Hair follicular keratinocyte (primary cell): ENCODE measurements around the gene MRPL23. TPM values are rescaled to one million over a fixed set of nuclear protein-coding genes. Genes with fewer than 3 reads are reported as not detected.

Experiments used
- total RNA-seq: library from RNA; depleted of rRNA; stranded (reverse); fragments of >200 nt; gene quantifications from 2 replicates; pipeline ENCODE4 v1.2.3, GENCODE V29; 2015

Gene MRPL23
- 218 and 231 TPM in 2 replicates for total RNA-seq

GRCh38 chr11:1946812-1947484 is at the start of gene MRPL23:
TSS of gene MRPL23 (plus strand) at chr11:1947332. CDS start at chr11:1947363, 31 bp downstream.

GRCh38 chr11:1919391-1920127 is 27.6 kb upstream of the MRPL23 start, which contains the start of gene TNNT3:
TSS of gene TNNT3 (plus strand) at chr11:1919703. CDS start at chr11:1922875, 3,172 bp downstream.

GRCh38 chr11:1997755-1998154 is 50.6 kb downstream of the MRPL23 start, which contains the start of gene H19:
TSS of gene H19 (minus strand) at chr11:1997842.

Other genes with a start within 250 kb of the MRPL23 start
- gene IFITM10, start 196.7 kb upstream of the MRPL23 start, total RNA-seq, result 0.08 TPM in 1 of 2 replicates, not detected in the other
- 152 and 181 TPM in 2 replicates for gene CTSD, start 183.4 kb upstream of the MRPL23 start, total RNA-seq
- 0.70 and 3.3 TPM in 2 replicates for gene SYT8, start 112.3 kb upstream of the MRPL23 start, total RNA-seq
- gene TNNI2, start 108.4 kb upstream of the MRPL23 start, total RNA-seq, result not detected in 2 replicates
- 0.19 TPM in 1 of 2 replicates, not detected in the other for gene LSP1, start 94.2 kb upstream of the MRPL23 start, total RNA-seq
- not detected in 2 replicates for gene PRR33, start 55.4 kb upstream of the MRPL23 start, total RNA-seq
- not detected in 2 replicates for gene TNNT3, start 27.6 kb upstream of the MRPL23 start, total RNA-seq
- gene H19, start 50.5 kb downstream of the MRPL23 start, total RNA-seq, result 3.3 and 5.1 TPM in 2 replicates
- gene IGF2, start 192.1 kb downstream of the MRPL23 start, total RNA-seq, result 1.0 TPM in 1 of 2 replicates, not detected in the other
- not detected in 2 replicates for gene INS, start 213.9 kb downstream of the MRPL23 start, total RNA-seq
- gene TH, start 224.5 kb downstream of the MRPL23 start, total RNA-seq, result 0.16 and 0.76 TPM in 2 replicates